LoVo (cell line): ENCODE measurements around the gene EBF3.

ENCODE experiments used
- DNase-seq: peaks from one replicate; pipeline ENCODE4 v3.0.0-alpha.2; 2016; ENCODE audit warnings: low spot score

Gene EBF3

DNA sequence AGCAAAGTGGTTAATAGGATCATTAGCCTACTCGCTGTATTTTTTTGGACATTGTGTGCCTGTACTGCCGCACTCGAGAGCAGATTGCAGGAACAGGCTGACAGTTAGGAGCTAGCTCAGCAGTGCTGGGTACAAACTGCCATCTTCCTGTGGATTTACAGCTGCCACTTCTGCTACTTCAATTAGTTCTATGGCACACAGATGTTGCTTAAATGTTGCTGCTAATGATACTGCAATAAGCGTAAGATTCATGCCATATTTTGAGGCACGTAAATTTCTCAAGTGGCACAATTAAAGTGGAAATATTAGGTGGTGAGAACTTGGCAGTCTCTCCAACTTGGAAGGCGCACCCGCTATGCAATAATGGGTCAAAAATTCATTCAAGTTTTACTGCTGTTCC lies 171.9 kb downstream of the EBF3 start:
- DNase-seq: no peak

DNA sequence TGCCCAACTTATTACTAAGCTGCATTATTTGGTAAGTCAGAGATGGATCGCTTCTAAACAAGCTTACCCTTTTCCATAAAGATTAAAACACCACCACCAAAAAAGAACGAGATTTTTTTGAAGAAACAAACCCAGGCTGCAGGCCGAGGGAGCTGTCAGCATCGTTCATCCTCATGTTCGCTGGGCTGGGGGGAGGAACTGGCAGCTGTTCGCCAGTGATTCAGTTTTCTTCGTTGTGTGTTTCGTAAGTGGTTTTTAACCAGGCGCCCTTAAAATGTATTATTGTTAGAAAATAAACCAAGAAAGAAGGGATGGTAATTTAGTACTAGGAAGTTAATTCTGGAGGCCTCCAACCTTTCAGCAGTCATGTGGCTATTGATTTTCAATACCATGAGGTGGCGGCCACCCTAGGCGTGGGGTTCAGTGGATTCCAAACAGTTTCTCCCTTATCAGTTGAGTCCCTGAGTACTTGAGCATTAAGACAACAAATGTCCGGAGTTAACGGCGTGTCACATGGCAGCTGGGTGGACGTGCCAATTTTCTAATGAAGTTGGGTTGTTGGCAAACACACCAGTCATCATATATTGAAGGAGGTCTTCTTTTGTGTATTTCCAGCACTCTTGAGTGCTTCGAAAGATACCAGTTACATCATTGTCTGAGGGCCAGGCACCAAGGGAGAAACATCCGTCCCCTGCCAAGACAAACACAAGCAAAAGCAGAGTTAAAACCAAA lies 173.2 kb downstream of the EBF3 start:
- no peak for DNase-seq

DNA sequence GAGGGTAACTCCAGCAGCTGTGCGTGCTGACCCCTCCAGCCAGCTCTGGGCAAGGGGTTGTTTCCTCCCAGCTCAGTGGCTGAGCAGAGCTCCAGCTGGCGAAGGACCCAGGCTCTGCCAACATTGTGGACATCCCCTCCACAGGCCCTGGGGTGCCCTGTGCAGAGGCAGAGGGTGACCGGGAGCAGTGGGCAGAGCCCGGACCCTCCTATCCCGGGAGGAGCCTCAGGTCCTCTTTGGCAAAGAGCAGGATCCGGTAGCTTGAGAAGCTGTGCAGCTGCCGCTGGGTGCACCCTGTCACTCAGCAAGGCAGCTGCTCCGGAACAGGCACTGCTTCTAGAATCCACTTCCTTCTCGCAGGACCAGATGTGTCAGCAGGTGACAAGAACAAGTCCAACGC lies 175.9 kb downstream of the EBF3 start:
- DNase-seq: no peak

DNA sequence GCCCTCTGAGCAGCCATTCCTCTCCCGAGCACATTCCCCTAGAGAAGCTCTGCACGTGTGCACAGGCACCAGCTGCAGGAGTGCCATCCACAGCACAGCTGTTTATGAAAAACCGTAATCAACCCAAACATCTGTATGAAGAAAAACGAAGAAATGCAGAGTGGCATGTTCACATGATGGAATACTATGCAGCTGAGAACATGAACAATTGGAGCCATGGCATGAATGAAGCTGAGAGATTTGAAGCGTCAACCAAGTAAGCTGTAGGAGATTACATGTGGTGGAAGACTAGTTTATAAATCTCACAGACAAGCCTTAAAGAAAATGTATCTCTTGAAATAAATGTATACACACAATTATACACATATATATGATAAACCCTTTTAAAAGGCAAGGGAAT lies 176.5 kb downstream of the EBF3 start:
- no peak for DNase-seq

DNA sequence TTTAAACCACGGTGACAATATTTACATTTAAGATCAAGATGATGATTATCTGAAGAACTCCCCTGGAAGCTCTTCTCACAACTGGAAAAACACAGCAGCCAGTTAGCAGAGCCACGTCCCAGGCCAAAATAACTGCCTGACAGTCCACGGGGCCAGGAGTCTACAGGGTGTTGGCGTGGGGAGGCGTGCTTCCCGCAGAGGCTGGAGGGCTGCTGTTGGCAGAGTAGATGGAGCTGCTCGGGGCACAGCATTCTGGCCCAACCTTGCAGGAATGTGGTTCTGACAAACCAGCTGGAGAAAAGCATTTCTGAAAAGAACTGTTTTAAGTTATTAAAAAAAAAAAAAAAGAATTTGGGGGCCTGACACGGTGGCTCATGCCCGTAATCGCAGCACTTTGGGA lies 177.9 kb downstream of the EBF3 start:
- DNase-seq: no peak

DNA sequence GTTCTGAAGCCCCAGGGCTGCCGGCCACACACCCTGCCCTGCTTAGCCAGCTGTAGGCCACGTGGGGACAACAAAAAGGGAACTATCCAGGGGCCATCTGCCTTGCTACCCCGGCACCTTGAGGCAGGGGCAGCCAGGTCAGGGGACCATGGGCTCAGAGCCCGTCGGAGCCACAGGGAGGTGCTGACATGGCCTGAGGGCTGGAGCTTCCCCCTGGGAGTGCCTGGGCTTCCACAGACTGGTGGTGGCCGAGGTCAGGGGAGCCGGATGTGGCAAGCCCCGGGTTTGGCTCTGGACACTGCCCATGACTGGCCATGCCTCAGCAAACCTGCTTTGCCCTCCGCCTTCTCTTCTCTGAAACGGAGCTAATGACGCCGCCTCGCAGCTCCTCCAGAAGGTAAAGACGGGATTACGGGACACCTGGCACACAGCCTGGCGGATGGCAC lies 178.5 kb downstream of the EBF3 start:
- no peak for DNase-seq
